GM18517 (cell line): ENCODE results near the gene SERPINA10.
"Not testable (repeated sequence)": the region's sequence is repeated elsewhere in the genome, so short reads cannot be mapped to it uniquely, and the experiment has no call there.

ENCODE experiments used
- ATAC-seq: cut with Tn5 transposase; IDR thresholded peaks from one replicate; pipeline ENCODE4 v1.9.1; 2021; ENCODE audit warnings: mild to moderate bottlenecking, moderate library complexity; ENCODE audit not compliant: unreplicated experiment

Gene SERPINA10

GRCh38 chr14:94313991-94314655 is 21.1 kb upstream of the SERPINA10 start:
- ATAC-seq, result no peak

DNA sequence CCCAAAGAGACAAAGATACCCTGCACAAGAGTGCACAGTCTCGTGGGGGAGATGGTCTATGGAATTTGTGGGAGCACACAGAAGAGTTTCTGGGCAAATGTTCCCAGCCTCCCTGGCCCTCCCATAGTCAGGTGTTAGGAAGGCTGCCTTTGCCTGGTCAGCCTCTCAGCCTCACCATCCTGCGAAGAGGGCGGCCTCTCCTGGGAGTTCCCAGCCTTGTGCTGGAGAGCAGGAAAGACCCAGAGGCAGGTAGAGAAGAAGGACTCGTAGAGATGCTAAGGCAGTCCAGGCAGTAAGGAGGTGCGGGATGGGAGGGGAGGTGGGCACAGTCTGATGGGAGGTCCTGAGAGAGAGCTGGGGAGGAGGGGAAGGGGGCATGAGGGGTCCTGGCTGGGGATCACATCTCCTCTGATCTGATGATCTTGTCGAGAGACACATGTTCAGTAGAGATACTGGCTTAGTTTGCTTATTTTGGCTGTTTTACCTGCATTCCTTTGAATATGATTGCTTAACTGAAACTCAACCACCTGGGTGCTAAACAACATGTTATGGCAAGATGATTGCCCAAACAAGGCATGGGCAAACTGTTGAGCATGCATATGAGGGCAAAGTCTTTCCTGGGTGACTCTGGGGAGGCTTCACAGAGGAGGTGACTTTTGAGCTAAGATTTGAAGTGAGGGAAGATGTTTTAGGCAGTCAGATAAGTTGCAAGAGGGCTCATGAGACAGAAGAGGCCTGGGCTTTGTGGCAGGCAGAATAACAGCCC is 19.6 kb upstream of the SERPINA10 start:
- ATAC-seq, result no peak

GRCh38 chr14:94310248-94310647 is 17.2 kb upstream of the SERPINA10 start:
- ATAC-seq, result no peak

GRCh38 chr14:94309721-94310120 is 16.7 kb upstream of the SERPINA10 start:
- no peak for ATAC-seq

DNA sequence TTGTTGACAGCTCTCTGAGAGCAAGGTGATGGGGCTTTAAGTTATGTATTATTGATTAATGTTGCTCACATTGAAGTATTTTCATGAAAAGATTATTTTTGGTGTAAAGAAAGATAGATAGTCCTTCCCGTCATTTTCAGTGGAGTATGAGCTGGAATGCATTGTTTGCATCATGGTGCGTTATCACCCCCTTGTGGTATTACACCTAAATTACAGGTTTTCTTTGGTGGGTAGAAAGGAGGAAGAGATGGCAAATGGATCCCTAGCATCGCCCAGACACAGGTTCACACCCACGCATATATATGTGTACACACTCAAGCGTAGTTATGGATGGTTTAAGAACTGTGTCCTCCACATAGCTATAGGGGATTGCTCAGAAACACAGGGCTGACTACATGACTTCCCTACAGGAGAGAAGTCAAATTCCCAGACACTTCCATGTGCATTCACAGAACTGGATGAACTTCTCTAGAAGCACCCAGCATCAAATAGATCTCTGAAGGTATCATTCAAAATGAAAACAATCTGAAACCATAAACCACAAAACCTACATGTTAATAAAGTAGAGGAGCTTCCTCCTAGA is 14.4 kb upstream of the SERPINA10 start:
- ATAC-seq, result no peak

- no peak for ATAC-seq
Measured at GRCh38 chr14:94306047-94306978, 13.2 kb upstream of the SERPINA10 start.

GRCh38 chr14:94305620-94306019 is 12.6 kb upstream of the SERPINA10 start:
- no peak for ATAC-seq

DNA sequence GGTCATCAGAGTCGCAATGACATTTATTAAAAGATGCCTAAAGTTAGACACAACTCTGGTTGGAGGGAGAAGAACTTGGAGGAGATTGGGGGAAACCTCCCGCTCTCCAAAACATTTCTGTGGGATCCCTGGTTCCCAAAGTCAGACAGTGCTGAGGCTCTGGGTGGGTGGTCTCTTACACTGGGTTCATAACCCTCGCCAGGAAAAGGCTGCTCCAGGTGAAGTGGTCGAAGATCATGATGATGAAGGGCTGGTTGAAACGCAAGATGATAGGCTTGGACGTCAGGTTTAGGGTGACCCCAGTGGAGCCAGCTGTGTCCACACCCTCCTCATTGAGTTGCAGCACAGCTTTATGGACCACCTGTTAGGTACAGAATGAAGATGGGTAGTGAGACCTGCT is 11.2 kb upstream of the SERPINA10 start:
- no peak for ATAC-seq

- ATAC-seq, result no peak
Measured at GRCh38 chr14:94303111-94303510, 10.0 kb upstream of the SERPINA10 start.

- ATAC-seq, result no peak
Measured at GRCh38 chr14:94298130-94298529, 5.1 kb upstream of the SERPINA10 start.

GRCh38 chr14:94296181-94296545 is 3.1 kb upstream of the SERPINA10 start:
- ATAC-seq, result not testable (repeated sequence)

GRCh38 chr14:94295360-94296180 is 2.5 kb upstream of the SERPINA10 start:
- no peak for ATAC-seq

GRCh38 chr14:94293578-94293924 is 483 bp upstream of the SERPINA10 start:
- ATAC-seq, result no peak

DNA sequence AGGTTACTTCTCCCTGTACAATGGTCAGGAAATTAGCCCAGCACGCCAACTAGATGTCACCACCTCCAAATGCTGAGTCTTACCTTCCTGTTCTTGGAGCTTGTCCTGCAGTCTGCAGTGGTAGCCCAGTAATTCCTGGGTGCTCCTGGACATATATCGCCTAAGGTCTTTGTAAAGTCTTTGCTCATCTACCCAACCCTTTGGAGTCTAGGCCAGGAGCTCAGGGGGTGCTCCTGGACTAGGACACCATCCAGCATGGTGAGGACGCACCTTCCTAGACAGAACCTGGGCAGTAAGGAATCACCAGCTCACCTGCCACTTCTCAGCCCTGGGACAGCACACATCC is 569 bp downstream of the SERPINA10 start:
- ATAC-seq, result no peak

GRCh38 chr14:94291906-94292525 is 1.1 kb downstream of the SERPINA10 start:
- ATAC-seq, result no peak

DNA sequence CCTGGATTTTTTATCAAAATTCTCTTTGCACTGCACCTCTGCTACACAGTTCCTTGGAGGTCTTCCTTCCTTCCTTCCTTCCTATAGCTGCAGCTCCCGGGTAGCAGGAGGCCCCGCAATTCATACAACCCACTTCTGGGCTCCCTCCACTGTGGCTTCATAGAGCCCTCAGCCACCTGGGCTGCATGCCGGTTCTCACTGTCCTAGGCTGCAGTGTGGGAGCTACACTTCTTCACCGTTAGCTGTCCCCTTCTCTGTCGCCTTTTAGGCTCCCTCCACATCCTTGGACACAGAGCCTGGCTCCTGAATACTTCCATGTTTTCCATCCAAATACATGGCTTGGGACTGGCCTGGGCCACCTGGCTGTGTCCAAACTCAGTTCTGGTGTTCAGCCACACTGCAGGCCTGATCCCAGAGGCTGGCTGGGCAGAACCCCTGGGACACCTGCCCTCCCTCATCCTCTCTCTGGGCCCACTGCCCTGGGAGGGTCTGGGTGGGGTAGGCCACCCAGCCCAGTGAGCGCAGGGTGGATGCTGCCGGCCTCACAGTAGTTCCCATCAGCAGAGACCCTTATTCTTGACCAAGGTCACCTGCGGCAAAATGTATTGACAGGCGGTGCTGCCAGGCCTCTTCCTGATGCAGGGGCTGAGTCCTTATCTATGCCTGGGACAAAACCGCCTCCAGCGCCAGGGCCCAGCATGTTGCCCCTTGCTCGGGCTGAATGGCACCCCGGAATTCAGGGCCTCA is 1.7 kb downstream of the SERPINA10 start:
- no peak for ATAC-seq

- ATAC-seq, result no peak
Measured at GRCh38 chr14:94290197-94290596, 2.9 kb downstream of the SERPINA10 start.

GRCh38 chr14:94288610-94289465 is 4.2 kb downstream of the SERPINA10 start:
- no peak for ATAC-seq
